ENCODE results near the gene CBX8. TPM values are rescaled to one million over a fixed set of nuclear protein-coding genes. Genes with fewer than 3 reads are reported as not detected.

The CBX8 gene
- 1 to 10 TPM; 8.6 to 9.4 TPM for total RNA-seq

DNA sequence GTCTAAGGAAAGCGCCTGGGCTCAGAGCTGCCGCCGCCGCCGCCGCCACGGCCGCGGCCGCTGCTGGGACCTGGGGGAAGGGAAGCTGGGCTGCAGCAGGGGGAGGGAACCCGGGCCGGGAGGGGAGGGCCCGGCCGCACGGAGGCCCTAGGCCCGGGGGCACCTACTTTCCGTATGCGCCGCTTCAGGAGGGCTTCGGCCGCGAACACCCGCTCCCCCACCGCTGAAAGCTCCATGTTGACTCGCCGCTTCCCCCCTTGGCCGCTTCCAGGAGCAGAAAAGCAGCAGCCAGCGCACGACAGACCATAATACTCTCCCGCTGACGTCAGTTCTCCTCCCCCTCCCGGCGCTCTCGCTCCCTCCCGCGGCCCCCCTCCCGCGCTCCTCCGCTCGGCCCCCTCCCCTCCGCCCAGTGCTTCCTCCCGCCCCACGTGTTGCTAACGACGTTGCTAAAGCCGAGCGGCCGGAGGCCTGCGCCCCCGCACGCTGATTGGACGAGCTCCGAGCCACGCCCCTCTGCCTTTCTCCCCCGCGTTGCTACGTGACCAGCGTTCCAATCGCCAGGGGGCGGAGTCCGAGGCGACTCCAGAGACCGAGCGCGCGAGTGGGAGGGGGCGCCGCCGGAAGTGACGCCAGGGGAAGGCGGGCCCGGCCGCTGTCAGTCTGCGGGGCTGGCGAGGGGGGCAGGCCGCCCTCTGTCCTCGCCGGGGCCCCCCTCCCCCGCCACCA lies at the start of gene CBX8:
TSS of gene CBX8 (minus strand) at position 315 of the 729 bp plus-strand sequence. CDS start at position 236, 79 bp downstream.
- peak within 1 kb of the TSS; percentile 88 for H3K27ac Mint-ChIP-seq
- peaks cover 14% of the 10 kb centered on the region for H3K36me3 Mint-ChIP-seq (ENCODE audit: low read depth)
- ATAC-seq, result peak; percentile 91
- peaks cover 44% of the 10 kb centered on the region for H3K27me3 Mint-ChIP-seq (ENCODE audit: low read depth)
- H3K4me1 Mint-ChIP-seq (ENCODE audit: low read depth), result peaks cover 41% of the 10 kb centered on the region
- POLR2A ChIA-PET, result interaction anchor here (0.6 to 2.8 kb wide), 6 partner anchors 9 to 43 kb away, joined by 3 to 19 read pairs (median 3); partner anchors contain the start of gene CBX4
- CTCF ChIA-PET, result interaction anchor here (0.6 to 1.7 kb wide), 16 partner anchors 9 to 212 kb away, joined by 3 to 8 read pairs (median 4); partner anchors contain the start of gene CBX4
- H3K9me3 Mint-ChIP-seq (ENCODE audit: insufficient read depth), result no peaks in the 10 kb centered on the region
- peak within 1 kb of the TSS; percentile 84 for H3K4me3 Mint-ChIP-seq
- DNase-seq, result peak; percentile 100

DNA sequence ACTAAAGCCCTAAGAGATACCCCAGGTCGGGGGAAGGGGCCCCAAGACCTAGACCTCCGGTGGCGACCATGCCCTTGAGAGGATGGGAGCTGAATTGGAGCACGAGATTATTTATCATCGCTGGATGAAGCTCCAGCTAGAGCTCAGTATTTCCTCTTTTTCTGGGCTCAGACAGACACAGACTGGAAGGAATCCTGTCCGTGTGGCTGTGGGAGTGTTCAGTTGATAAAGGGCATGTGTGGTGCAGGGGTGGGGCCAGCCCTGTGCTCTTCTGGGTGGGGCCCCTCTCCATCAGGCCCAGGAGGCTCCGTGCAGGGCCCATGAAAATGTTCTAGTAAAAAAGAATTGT lies 48.7 kb upstream of the CBX8 start:
- Mint-ChIP-seq H3K36me3 (ENCODE audit: low read depth) (no peaks in the 10 kb centered on the region), H3K4me1 (ENCODE audit: low read depth) (peaks cover 25% of the 10 kb centered on the region), H3K9me3 (ENCODE audit: insufficient read depth) (no peaks in the 10 kb centered on the region), H3K27ac (no peak overlapping the region), H3K27me3 (ENCODE audit: low read depth) (peaks cover 46% of the 10 kb centered on the region), H3K4me3 (no peak overlapping the region)
- ChIA-PET POLR2A (no interaction called here), CTCF (interaction anchor here (0.6 to 5.6 kb wide), 10 partner anchors 9 to 125 kb away, joined by 3 to 20 read pairs (median 4); partner anchors contain the start of gene CBX8)
- no peak for DNase-seq
- no peak for ATAC-seq

DNA sequence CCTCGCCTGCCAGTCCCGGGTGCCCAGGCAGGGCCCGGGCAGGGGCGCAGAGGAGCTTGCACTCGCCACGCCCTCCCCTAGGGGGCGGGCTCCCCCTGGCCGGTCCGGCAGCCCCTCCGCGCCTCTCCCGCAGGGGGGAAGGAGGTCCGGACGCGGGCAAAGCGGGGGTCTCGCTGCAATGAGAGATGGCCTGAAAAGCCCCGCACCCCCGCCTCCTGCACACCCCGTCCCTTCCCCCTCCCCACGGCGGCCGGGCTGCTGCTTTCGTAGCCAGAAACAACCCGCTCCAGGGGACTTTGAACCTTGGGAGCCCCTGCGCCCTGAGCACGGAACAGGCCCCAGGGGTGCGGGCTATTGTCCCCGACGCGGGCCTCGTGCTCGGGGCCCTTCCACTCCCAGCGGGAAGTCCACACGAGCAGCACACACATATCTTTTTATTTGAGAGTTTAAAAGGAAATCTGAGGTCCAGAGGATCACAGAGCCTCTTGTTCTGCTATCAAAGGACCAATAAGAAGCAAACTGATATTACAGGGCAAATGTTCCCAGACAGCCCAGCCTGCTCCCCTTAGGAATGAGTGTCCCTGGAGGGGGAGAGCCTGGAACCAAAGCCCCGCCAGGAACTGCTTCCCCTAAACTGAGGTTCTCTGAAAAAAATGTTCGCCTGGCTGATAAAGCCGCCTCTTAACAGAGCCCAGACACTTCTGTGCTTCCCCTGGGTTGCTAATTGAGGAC lies 48.2 kb upstream of the CBX8 start:
- H3K9me3 Mint-ChIP-seq (ENCODE audit: insufficient read depth), result no peaks in the 10 kb centered on the region
- peaks cover 51% of the 10 kb centered on the region for H3K27me3 Mint-ChIP-seq (ENCODE audit: low read depth)
- no peak overlapping the region for H3K4me3 Mint-ChIP-seq
- no peak overlapping the region for H3K27ac Mint-ChIP-seq
- ChIA-PET POLR2A (no interaction called here), CTCF (interaction anchor here (0.6 to 7.0 kb wide), 16 partner anchors 9 to 149 kb away, joined by 3 to 94 read pairs (median 4); partner anchors contain the start of gene CBX8)
- ATAC-seq (peak; percentile 45), DNase-seq (peak; percentile 55)
- peaks cover 29% of the 10 kb centered on the region for H3K4me1 Mint-ChIP-seq (ENCODE audit: low read depth)
- no peaks in the 10 kb centered on the region for H3K36me3 Mint-ChIP-seq (ENCODE audit: low read depth)

DNA sequence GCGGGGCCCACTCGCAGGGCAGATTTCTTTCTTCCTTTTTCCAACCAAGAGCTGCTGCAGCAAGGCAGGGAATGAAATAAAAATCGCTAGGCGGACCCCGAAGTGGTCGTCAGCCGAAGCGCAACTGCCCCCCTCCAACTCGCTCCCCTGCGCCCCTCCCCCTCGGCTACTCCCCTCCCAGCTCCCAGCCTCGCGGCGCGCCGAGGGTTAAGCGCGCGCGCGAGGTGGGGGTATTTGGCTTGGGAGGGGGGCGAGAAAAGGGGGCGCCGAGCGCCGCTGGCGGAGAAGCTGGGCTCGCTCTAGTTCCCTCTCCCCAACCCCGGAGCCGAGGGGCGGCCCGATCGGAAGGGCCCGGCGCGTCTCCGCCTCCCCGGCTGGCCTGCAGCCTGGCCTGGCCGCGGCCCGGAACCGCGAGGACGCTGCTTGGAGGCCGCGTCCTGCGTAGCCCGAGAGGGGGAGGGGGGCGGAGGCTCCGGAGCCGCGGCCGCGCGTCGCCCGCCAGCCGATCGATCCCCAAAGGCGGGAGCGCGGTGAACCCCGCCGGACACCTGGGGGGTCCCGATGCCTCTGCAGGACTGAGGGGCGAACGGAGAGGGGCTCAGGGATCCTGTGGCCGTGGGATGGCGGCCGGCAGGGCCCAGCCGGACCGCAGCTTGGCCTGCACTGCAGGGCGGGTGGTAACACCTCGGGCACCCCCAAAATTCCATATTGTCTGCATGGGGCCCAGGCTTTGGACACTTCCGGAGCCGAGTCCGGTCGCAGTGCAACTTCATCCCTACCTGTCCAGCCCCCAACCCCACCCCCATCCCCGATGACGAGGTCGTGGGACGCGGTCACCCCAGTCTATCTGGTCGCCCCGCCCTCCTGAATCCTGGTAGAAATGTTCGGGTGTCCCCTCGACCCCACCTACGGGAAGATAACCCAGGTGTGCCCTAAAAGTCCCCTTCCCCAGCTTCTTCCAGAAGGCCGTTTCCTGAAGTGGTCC lies 47.2 kb upstream of the CBX8 start:
- Mint-ChIP-seq H3K27me3 (ENCODE audit: low read depth) (peaks cover 54% of the 10 kb centered on the region), H3K27ac (no peak overlapping the region), H3K9me3 (ENCODE audit: insufficient read depth) (no peaks in the 10 kb centered on the region), H3K36me3 (ENCODE audit: low read depth) (no peaks in the 10 kb centered on the region), H3K4me3 (peak overlapping the region; percentile 63), H3K4me1 (ENCODE audit: low read depth) (peaks cover 32% of the 10 kb centered on the region)
- ChIA-PET POLR2A (no interaction called here), CTCF (interaction anchor here (0.6 to 7.0 kb wide), 16 partner anchors 9 to 150 kb away, joined by 3 to 94 read pairs (median 4); partner anchors contain the start of gene CBX8)
- DNase-seq (no peak), ATAC-seq (no peak)

DNA sequence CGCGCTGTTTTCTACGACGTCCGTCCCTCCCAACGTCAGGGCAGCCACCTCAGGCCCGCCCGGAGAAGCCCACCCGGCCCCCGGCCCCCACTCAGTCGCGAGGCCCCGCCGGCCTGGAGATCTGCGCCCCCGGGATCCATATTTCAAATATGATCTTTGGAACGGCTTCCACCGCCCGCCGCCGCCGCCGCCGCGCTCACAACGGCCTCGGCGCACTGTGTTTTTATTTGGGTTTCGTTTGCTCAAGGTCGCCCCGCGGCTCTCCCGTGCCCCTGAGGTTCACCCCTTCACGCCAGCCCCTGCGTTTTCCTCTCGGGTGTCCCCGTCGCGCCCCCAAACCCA lies 46.6 kb upstream of the CBX8 start:
- peaks cover 52% of the 10 kb centered on the region for H3K27me3 Mint-ChIP-seq (ENCODE audit: low read depth)
- H3K4me1 Mint-ChIP-seq (ENCODE audit: low read depth), result peaks cover 32% of the 10 kb centered on the region
- DNase-seq (no peak), ATAC-seq (no peak)
- H3K36me3 Mint-ChIP-seq (ENCODE audit: low read depth), result peaks cover under 1% of the 10 kb centered on the region
- CTCF ChIA-PET, result interaction anchor here (1.2 to 7.0 kb wide), 6 partner anchors 10 to 127 kb away, joined by 3 to 94 read pairs (median 4); partner anchors contain the start of gene CBX8
- H3K9me3 Mint-ChIP-seq (ENCODE audit: insufficient read depth), result no peaks in the 10 kb centered on the region
- POLR2A ChIA-PET, result no interaction called here
- no peak overlapping the region for H3K27ac Mint-ChIP-seq
- H3K4me3 Mint-ChIP-seq, result peak overlapping the region; percentile 63

DNA sequence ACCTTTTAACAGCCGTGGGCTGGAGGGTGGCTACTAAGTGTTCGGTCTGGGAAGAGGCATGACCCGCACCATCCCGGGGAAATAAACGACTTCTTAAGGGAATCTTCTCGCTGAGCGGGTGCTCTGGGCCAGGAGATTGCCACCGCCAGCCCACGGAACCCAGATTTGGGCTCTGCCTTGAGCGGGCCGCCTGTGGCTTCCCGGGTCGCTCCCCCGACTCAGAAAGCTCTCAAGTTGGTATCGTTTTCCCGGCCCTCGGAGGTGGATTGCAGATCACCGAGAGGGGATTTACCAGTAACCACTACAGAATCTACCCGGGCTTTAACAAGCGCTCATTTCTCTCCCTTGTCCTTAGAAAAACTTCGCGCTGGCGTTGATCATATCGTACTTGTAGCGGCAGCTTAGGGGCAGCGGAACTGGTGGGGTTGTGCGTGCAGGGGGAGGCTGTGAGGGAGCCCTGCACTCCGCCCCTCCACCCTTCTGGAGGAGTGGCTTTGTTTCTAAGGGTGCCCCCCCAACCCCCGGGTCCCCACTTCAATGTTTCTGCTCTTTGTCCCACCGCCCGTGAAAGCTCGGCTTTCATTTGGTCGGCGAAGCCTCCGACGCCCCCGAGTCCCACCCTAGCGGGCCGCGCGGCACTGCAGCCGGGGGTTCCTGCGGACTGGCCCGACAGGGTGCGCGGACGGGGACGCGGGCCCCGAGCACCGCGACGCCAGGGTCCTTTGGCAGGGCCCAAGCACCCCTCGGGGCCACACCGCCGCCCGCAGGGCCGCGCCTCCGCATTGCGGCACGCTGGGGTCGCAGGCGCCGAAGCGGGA lies 46.0 kb upstream of the CBX8 start:
- peaks cover 47% of the 10 kb centered on the region for H3K27me3 Mint-ChIP-seq (ENCODE audit: low read depth)
- H3K27ac Mint-ChIP-seq, result no peak overlapping the region
- CTCF ChIA-PET, result interaction anchor here (0.8 to 7.0 kb wide), 12 partner anchors 10 to 128 kb away, joined by 3 to 94 read pairs (median 4); partner anchors contain the start of gene CBX8
- peak overlapping the region; percentile 42 for H3K4me3 Mint-ChIP-seq
- ATAC-seq, result no peak
- H3K9me3 Mint-ChIP-seq (ENCODE audit: insufficient read depth), result no peaks in the 10 kb centered on the region
- no peak for DNase-seq
- H3K4me1 Mint-ChIP-seq (ENCODE audit: low read depth), result peaks cover 36% of the 10 kb centered on the region
- POLR2A ChIA-PET, result no interaction called here
- peaks cover 6% of the 10 kb centered on the region for H3K36me3 Mint-ChIP-seq (ENCODE audit: low read depth)

DNA sequence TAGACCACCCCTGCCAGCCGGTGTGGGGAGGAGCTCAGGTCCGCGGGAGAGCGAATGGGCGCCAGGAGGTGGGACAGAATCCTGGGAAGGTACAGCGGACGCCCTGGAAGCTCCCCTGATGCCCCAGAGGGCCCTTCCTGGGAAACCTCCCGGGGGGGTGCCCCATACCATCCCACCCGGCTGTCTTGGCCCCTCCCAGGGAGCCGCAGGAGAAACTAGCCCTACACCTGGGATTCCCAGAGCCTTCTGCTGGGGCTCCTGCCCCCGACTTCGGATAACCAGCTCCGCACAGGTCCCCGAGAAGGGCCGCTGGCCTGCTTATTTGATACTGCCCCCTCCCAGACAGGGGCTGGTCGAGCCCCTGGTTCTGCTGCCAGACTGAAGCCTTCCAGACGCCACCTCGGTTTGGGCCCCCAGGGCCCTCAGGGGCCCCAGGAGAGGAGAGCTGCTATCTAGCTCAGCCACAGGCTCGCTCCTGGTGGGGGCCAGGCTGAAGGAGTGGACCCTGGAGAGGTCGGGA lies 45.3 kb upstream of the CBX8 start:
- H3K27me3 Mint-ChIP-seq (ENCODE audit: low read depth), result peaks cover 44% of the 10 kb centered on the region
- peaks cover 12% of the 10 kb centered on the region for H3K36me3 Mint-ChIP-seq (ENCODE audit: low read depth)
- ATAC-seq, result no peak
- DNase-seq, result no peak
- peak overlapping the region; percentile 53 for H3K4me3 Mint-ChIP-seq
- no peak overlapping the region for H3K27ac Mint-ChIP-seq
- no peaks in the 10 kb centered on the region for H3K9me3 Mint-ChIP-seq (ENCODE audit: insufficient read depth)
- CTCF ChIA-PET, result interaction anchor here (0.7 to 7.0 kb wide), 12 partner anchors 13 to 129 kb away, joined by 3 to 94 read pairs (median 4); partner anchors contain the start of gene CBX8
- peaks cover 38% of the 10 kb centered on the region for H3K4me1 Mint-ChIP-seq (ENCODE audit: low read depth)
- POLR2A ChIA-PET, result no interaction called here

DNA sequence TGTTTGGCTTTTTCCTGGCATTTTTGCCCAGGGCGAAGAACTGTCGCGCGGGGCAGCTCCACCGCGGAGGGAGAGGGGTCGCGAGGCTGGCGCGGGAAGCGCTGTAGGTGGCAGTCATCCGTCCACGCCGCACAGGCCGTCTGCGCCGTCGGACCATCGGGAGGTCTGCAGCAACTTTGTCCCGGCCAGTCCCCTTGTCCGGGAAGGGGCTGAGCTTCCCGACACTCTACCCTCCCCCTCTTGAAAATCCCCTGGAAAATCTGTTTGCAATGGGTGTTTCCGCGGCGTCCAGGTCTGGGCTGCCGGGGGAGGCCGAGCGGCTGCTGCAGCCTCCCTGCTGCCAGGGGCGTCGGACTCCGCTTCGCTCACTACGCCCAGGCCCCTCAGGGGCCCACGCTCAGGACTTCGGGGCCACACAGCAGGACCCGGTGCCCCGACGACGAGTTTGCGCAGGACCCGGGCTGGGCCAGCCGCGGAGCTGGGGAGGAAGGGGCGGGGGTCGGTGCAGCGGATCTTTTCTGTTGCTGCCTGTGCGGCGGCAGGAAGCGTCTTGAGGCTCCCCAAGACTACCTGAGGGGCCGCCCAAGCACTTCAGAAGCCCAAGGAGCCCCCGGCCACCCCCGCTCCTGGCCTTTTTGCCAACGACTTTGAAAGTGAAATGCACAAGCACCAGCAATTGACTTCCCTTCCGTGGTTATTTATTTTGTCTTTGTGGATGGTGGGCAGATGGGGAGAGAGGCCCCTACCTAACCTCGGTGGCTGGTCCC lies 44.7 kb upstream of the CBX8 start:
- Mint-ChIP-seq H3K36me3 (ENCODE audit: low read depth) (peaks cover 17% of the 10 kb centered on the region), H3K27me3 (ENCODE audit: low read depth) (peaks cover 44% of the 10 kb centered on the region), H3K9me3 (ENCODE audit: insufficient read depth) (no peaks in the 10 kb centered on the region), H3K27ac (no peak overlapping the region), H3K4me3 (peak overlapping the region; percentile 53), H3K4me1 (ENCODE audit: low read depth) (peaks cover 43% of the 10 kb centered on the region)
- no peak for DNase-seq
- ChIA-PET POLR2A (interaction anchor here (1.7 to 2.3 kb wide), 2 partner anchors 9 to 37 kb away, joined by 3 to 13 read pairs; no protein-coding TSS in a partner anchor), CTCF (interaction anchor here (0.7 to 7.0 kb wide), 15 partner anchors 11 to 129 kb away, joined by 3 to 94 read pairs (median 5); partner anchors contain the start of gene CBX8)
- no peak for ATAC-seq

- DNase-seq, result no peak
- peaks cover 18% of the 10 kb centered on the region for H3K36me3 Mint-ChIP-seq (ENCODE audit: low read depth)
- H3K27ac Mint-ChIP-seq, result no peak overlapping the region
- no peak for ATAC-seq
- H3K27me3 Mint-ChIP-seq (ENCODE audit: low read depth), result peaks cover 40% of the 10 kb centered on the region
- ChIA-PET CTCF (interaction anchor here (0.8 to 7.0 kb wide), 13 partner anchors 12 to 153 kb away, joined by 3 to 94 read pairs (median 8); partner anchors contain the start of gene CBX8), POLR2A (interaction anchor here (0.8 to 2.9 kb wide), 4 partner anchors 10 to 151 kb away, joined by 3 to 19 read pairs (median 8); partner anchors contain the start of gene CBX8)
- H3K4me1 Mint-ChIP-seq (ENCODE audit: low read depth), result peaks cover 46% of the 10 kb centered on the region
- no peaks in the 10 kb centered on the region for H3K9me3 Mint-ChIP-seq (ENCODE audit: insufficient read depth)
- H3K4me3 Mint-ChIP-seq, result peak overlapping the region; percentile 8
Observed at GRCh38 chr17:79840989-79841286, 44.1 kb upstream of the CBX8 start.
